ENCODE results near the gene PPP1R7.

- TF ChIP-seq EZH2phosphoT487 (IDR thresholded peaks at IDR 0.05; ENCODE audit: insufficient read depth, low read depth) (no peak), EZH2 (IDR thresholded peaks at IDR 0.05; ENCODE audit: insufficient read depth, poor library complexity, severe bottlenecking) (no peak)
Observed at GRCh38 chr2:241132538-241133435, 17.5 kb upstream of the PPP1R7 start.

Measured in GM23248 (cell line).